Measurements from ENCODE around the gene HOXB9.

GRCh38 chr17:48583708-48584222, 42.4 kb downstream of the HOXB9 start:
- TF ChIP-seq CTCF (IDR thresholded peaks at IDR 0.05): no peak
- no peak for TF ChIP-seq POLR2A (IDR thresholded peaks at IDR 0.05)
